HL-60 (cell line): Measurements from ENCODE around the gene ITPK1.

Experiments
- DNase-seq, 2 experiments: peaks; one replicate each; pipeline ENCODE4 v3.0.0-alpha.2; 2010 to 2020; ENCODE audit warnings: low read depth in 1 of 2, low spot score in 1 of 2
- H3K27ac ChIP-seq: fragments of 250-450 bp; sonication (Bioruptor Pico); replicated peaks from 2 replicates; pipeline ENCODE4 v1.5.1; 2020; ENCODE audit warnings: mild to moderate bottlenecking, moderate library complexity
- H3K27me3 ChIP-seq: fragments of 250-450 bp; sonication (Bioruptor Pico); 2 replicates; pipeline ENCODE4 v1.5.1; 2021; ENCODE audit warnings: mild to moderate bottlenecking, moderate library complexity; ENCODE audit not compliant: insufficient read depth, poor library complexity, severe bottlenecking
- H3K4me3 ChIP-seq: replicated peaks from 2 replicates; pipeline ENCODE4 v1.5.1; 2011; ENCODE audit warnings: mild to moderate bottlenecking, control low read depth, low read length; ENCODE audit not compliant: insufficient read depth
- GABPA ChIP-seq: IDR thresholded peaks from 2 replicates; pipeline ENCODE4 v1.6.1; 2012; ENCODE audit warnings: low read depth
- POLR2AphosphoS5 ChIP-seq: IDR thresholded peaks from 2 replicates; pipeline ENCODE4 v1.6.1; 2012; ENCODE audit warnings: low read depth
- SPI1 ChIP-seq: IDR thresholded peaks from 2 replicates; pipeline ENCODE4 v1.6.1; 2012; ENCODE audit warnings: low read depth, mild to moderate bottlenecking, borderline replicate concordance
- TF ChIP-seq, protein P1 (sequence below): IDR thresholded peaks from 2 replicates; pipeline ENCODE4 v1.6.1; 2012; ENCODE audit warnings: low read depth; ENCODE audit not compliant: insufficient replicate concordance
- TF ChIP-seq, protein P2 (sequence below): IDR thresholded peaks from one replicate; pipeline ENCODE4 v1.5.1; 2011; ENCODE audit warnings: low read length, control low read depth, inconsistent platforms; ENCODE audit not compliant: insufficient read depth

The ITPK1 gene

DNA sequence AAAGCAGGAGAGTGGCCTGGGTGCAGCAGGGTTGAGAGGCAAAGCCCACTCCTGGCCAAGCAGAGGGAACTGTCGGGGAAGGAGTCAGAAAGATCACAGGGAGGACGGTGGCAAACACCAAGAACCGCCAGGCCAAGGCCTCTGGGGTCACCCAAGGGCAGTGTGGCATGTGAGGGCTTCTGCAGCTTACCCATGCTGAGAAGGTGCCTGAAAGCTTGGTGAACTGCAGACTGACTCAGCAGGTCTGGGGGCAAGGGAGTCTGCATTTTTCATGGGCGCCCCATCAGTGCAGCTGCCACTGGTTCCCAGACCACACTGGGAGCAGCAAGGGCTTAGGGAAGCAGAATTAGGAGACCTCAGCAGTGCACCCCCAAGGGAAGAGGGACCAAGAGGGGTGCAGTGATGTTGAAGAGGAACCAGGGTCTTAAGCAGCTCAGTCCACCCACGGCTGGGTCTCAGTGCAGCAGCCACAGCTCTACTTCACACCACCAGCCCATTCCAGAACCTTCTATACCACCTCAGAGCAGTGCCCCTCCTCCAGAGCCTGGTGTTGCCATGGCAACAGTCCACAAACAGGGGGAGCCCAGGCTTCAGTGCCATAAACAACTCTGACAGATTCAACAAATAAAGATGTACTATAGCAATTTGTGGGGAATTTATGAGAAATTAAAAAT, 59.4 kb downstream of the ITPK1 start:
- no peak for DNase-seq
- no peaks in the 10 kb centered on the region for H3K27me3 ChIP-seq
- H3K4me3 ChIP-seq = no peak overlapping the region
- H3K27ac ChIP-seq = no peak overlapping the region
- TF ChIP-seq GABPA (no peak), POLR2AphosphoS5 (no peak)
- TF ChIP-seq, protein P1, sequence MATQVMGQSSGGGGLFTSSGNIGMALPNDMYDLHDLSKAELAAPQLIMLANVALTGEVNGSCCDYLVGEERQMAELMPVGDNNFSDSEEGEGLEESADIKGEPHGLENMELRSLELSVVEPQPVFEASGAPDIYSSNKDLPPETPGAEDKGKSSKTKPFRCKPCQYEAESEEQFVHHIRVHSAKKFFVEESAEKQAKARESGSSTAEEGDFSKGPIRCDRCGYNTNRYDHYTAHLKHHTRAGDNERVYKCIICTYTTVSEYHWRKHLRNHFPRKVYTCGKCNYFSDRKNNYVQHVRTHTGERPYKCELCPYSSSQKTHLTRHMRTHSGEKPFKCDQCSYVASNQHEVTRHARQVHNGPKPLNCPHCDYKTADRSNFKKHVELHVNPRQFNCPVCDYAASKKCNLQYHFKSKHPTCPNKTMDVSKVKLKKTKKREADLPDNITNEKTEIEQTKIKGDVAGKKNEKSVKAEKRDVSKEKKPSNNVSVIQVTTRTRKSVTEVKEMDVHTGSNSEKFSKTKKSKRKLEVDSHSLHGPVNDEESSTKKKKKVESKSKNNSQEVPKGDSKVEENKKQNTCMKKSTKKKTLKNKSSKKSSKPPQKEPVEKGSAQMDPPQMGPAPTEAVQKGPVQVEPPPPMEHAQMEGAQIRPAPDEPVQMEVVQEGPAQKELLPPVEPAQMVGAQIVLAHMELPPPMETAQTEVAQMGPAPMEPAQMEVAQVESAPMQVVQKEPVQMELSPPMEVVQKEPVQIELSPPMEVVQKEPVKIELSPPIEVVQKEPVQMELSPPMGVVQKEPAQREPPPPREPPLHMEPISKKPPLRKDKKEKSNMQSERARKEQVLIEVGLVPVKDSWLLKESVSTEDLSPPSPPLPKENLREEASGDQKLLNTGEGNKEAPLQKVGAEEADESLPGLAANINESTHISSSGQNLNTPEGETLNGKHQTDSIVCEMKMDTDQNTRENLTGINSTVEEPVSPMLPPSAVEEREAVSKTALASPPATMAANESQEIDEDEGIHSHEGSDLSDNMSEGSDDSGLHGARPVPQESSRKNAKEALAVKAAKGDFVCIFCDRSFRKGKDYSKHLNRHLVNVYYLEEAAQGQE = no peak

DNA sequence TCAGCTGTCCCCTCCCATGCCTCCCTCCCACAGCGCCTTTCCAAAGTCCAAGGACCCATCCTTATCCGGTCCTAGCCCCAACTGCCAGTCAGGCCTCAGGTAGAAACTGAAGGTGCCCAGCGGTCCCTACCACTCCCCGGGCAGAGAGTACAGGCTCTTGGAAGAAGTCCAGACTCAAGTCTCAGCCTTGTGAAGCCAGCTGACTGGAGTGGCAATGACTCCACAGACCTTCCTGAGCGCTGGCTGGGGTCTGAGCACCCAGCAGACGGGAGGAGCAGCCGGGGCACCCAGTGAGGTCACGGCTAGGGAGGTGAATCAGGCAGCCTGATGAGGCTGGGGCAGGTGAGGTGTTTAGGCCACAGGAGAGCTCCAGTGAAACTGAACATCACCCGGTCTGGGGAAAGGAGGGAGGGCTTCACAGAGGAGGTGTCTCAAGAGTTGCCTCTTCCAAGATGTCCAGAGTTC, 60.0 kb downstream of the ITPK1 start:
- no peaks in the 10 kb centered on the region for H3K27me3 ChIP-seq
- no peak overlapping the region for H3K27ac ChIP-seq
- no peak for DNase-seq
- no peak overlapping the region for H3K4me3 ChIP-seq
- no peak for TF ChIP-seq GABPA
- no peak for TF ChIP-seq SPI1
- TF ChIP-seq, protein P1 = no peak
- TF ChIP-seq POLR2AphosphoS5 = no peak
- TF ChIP-seq, protein P2, sequence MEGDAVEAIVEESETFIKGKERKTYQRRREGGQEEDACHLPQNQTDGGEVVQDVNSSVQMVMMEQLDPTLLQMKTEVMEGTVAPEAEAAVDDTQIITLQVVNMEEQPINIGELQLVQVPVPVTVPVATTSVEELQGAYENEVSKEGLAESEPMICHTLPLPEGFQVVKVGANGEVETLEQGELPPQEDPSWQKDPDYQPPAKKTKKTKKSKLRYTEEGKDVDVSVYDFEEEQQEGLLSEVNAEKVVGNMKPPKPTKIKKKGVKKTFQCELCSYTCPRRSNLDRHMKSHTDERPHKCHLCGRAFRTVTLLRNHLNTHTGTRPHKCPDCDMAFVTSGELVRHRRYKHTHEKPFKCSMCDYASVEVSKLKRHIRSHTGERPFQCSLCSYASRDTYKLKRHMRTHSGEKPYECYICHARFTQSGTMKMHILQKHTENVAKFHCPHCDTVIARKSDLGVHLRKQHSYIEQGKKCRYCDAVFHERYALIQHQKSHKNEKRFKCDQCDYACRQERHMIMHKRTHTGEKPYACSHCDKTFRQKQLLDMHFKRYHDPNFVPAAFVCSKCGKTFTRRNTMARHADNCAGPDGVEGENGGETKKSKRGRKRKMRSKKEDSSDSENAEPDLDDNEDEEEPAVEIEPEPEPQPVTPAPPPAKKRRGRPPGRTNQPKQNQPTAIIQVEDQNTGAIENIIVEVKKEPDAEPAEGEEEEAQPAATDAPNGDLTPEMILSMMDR = no peak

DNA sequence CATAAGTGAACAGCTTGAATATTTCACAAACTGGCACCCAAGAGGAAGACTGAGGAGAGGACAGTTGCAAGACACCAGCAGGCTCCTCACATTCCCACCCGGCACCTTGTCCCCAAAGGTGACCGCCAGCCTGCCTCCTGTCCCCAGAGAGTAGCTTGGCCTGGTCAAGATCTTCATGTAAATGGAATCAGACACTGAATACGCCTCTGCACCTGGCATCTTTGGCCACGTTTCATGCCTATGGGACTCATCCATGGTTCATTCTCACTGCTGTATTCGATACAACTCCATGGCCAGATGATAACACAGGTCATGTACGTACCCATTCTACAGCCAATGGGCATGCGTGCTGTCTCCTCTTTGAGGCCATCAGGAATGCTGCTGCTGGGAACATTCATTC, 60.8 kb downstream of the ITPK1 start:
- Histone ChIP-seq H3K4me3 (no peak overlapping the region), H3K27me3 (no peaks in the 10 kb centered on the region), H3K27ac (no peak overlapping the region)
- TF ChIP-seq SPI1 = no peak
- TF ChIP-seq POLR2AphosphoS5 = no peak
- DNase-seq = no peak

DNA sequence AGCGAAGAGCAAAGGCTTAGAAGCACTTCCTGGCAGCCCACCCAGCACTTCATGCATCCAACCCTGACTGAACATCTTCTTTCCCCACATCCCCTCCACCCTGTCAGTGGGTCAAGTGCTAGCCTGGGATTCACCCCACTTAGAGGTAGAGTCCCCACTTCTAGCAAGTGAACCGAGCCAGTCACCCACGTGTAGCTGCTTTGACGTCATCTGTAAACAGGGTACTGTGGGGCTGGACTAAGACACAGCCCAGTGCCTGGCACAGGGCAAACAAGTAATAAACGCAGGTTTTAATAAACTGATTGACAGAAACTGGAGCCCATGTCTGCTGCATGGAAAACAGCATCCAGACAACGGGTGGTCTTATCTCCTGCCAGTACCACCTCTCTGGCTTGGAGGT, 61.7 kb downstream of the ITPK1 start:
- DNase-seq = no peak
- TF ChIP-seq GABPA (no peak), SPI1 (no peak), POLR2AphosphoS5 (no peak)
- TF ChIP-seq, protein P1 = no peak
- TF ChIP-seq, protein P2 = no peak
- no peaks in the 10 kb centered on the region for H3K27me3 ChIP-seq
- H3K4me3 ChIP-seq = no peak overlapping the region
- no peak overlapping the region for H3K27ac ChIP-seq
